ENCODE results near the gene DCAF15. TPM values are rescaled to one million over a fixed set of nuclear protein-coding genes. Genes with fewer than 3 reads are reported as not detected.

The DCAF15 gene
- polyA plus RNA-seq, 10 donors = 15.9 to 23.8 (median 18.4) TPM

- DNase-seq = no peak
These were observed 41.4 kb downstream of the DCAF15 start for GRCh38 chr19:13993590-13994300.

- DNase-seq = no peak
These were observed 42.9 kb downstream of the DCAF15 start for GRCh38 chr19:13995017-13995728.

GRCh38 chr19:13995878-13996765 lies 43.8 kb downstream of the DCAF15 start:
- no peak for DNase-seq

- no peak for DNase-seq
These were observed 44.8 kb downstream of the DCAF15 start for GRCh38 chr19:13996928-13997630.

- DNase-seq = no peak
These were observed 45.3 kb downstream of the DCAF15 start for GRCh38 chr19:13997631-13997962.

GRCh38 chr19:13998426-13998825 lies 46.1 kb downstream of the DCAF15 start:
- no peak for DNase-seq

GRCh38 chr19:13999085-13999484 lies 46.8 kb downstream of the DCAF15 start:
- no peak for DNase-seq

- no peak for DNase-seq
These were observed 48.5 kb downstream of the DCAF15 start for GRCh38 chr19:14000691-14001375.

GRCh38 chr19:14002571-14003250 lies 50.4 kb downstream of the DCAF15 start:
- no peak for DNase-seq

- no peak for DNase-seq
These were observed 51.1 kb downstream of the DCAF15 start for GRCh38 chr19:14003251-14004055.

GRCh38 chr19:14004619-14005348 lies 52.5 kb downstream of the DCAF15 start:
- DNase-seq = peak in 2 of 3 donors; percentile 20 to 66

- DNase-seq = peak; percentile 82 to 93 (median 91)
These were observed 53.2 kb downstream of the DCAF15 start for GRCh38 chr19:14005349-14006084.

- DNase-seq = peak; percentile 99 to 100 (median 100)
These were observed 53.9 kb downstream of the DCAF15 start, which contains the start of gene RFX1 for GRCh38 chr19:14006085-14006765. Gene RFX1, minus strand, starts transcription at chr19:14006320. Its CDS starts 12,477 bp downstream, at chr19:13993843.

- DNase-seq = no peak
These were observed 54.7 kb downstream of the DCAF15 start for GRCh38 chr19:14006766-14007562.

Data from muscle of back (tissue), 11 donors.